Karpas-422 (cell line): ENCODE measurements around the gene MAP3K20. TPM values are rescaled to one million over a fixed set of nuclear protein-coding genes. Genes with fewer than 3 reads are reported as not detected.
"Not testable (repeated sequence)": the region's sequence is repeated elsewhere in the genome, so short reads cannot be mapped to it uniquely, and the experiment has no call there.

Source experiments
- DNase-seq: peaks from one replicate; pipeline ENCODE4 v3.0.0-alpha.2; 2015
- H2AFZ ChIP-seq: fragments of 200-600 bp; sonication (generic); 2 replicates; pipeline ENCODE4 v1.6.1; 2014; ENCODE audit warnings: antibody characterized with exemption, low read length, mixed read lengths
- H3K27ac ChIP-seq: fragments of 200-600 bp; sonication (generic); 2 replicates; pipeline ENCODE4 v1.5.1; 2014; ENCODE audit warnings: mild to moderate bottlenecking, low read length, moderate library complexity
- H3K27me3 ChIP-seq: fragments of 200-600 bp; sonication (generic); 2 replicates; pipeline ENCODE4 v1.6.1; 2014; ENCODE audit warnings: low read length, mixed read lengths
- H3K36me3 ChIP-seq: fragments of 200-600 bp; sonication (generic); 2 replicates; pipeline ENCODE4 v1.6.1; 2014; ENCODE audit warnings: low read length, mixed read lengths; ENCODE audit not compliant: insufficient read depth
- H3K4me1 ChIP-seq: fragments of 200-600 bp; sonication (generic); 2 replicates; pipeline ENCODE4 v1.6.1; 2014; ENCODE audit warnings: mild to moderate bottlenecking, low read length, mixed read lengths
- H3K4me2 ChIP-seq: fragments of 200-600 bp; sonication (generic); 2 replicates; pipeline ENCODE4 v1.6.1; 2014; ENCODE audit warnings: low read length, low read depth, mild to moderate bottlenecking; ENCODE audit not compliant: poor library complexity, severe bottlenecking
- H3K4me3 ChIP-seq: fragments of 200-600 bp; sonication (generic); 2 replicates; pipeline ENCODE4 v1.5.1; 2014; ENCODE audit warnings: mild to moderate bottlenecking, antibody characterized with exemption, low read length, mixed read lengths
- H3K79me2 ChIP-seq: fragments of 200-600 bp; sonication (generic); 2 replicates; pipeline ENCODE4 v1.6.1; 2014; ENCODE audit warnings: mild to moderate bottlenecking, low read length, mixed read lengths
- H3K9ac ChIP-seq: fragments of 200-600 bp; sonication (generic); 2 replicates; pipeline ENCODE4 v1.6.0; 2014; ENCODE audit warnings: low read length
- H3K9me2 ChIP-seq: fragments of 200-600 bp; sonication (generic), shearing (Covaris generic); replicated peaks from 2 replicates; pipeline ENCODE4 v1.6.0; 2014; ENCODE audit warnings: mild to moderate bottlenecking, low read length, moderate library complexity; ENCODE audit not compliant: insufficient read depth
- H3K9me3 ChIP-seq: fragments of 300-700, 200-600 bp; sonication (generic); 2 replicates; pipeline ENCODE4 v1.6.1; 2014; ENCODE audit warnings: low read length, mixed read lengths
- H4K20me1 ChIP-seq: fragments of 200-600 bp; sonication (generic); 2 replicates; pipeline ENCODE4 v1.6.1; 2014; ENCODE audit warnings: mild to moderate bottlenecking, antibody characterized with exemption, low read length, low read depth; ENCODE audit not compliant: insufficient read depth
- total RNA-seq: library from RNA; depleted of rRNA; stranded (reverse); fragments of >200 nt; shearing (Covaris generic); gene quantifications from 2 replicates; pipeline ENCODE4 v1.2.3, GENCODE V29; 2014; ENCODE audit warnings: low replicate concordance

Gene MAP3K20
- total RNA-seq, 1 experiment from 2014 or later, result 0.34 TPM

DNA sequence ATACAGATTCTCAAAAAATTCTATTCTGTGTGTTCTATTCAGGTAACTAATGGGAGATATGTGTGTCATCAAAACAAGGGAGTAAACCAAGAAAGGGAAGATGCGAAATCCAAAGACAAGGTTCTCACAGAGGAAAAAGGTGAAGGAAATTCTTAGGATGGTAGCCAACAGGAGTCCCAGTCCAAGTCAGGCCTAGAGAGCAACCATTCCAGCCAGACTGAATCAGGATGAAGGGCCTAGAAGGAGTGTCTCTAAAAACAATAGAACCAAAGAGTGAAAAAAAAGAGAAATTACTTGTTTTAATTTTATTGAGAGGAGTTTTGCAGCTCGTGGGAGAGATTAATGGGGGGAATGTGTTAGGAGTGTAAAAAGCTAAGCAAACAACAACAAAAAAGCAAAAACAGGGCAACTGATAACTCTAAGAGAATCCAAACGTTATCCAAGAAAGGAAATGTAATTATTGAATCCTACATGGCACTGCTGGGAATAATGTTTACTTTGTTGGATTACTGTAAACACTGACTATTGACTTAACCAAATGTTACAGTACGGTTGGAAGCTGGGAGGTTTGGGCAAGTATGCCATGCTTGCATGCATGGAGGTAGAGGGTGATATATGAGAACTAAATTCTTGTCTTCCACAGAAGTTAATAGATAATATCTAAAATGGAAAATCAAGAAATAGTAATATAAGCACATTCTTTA is 12.3 kb downstream of the MAP3K20 start:
- no peak overlapping the region for H3K4me3 ChIP-seq
- no peaks in the 10 kb centered on the region for H3K9me3 ChIP-seq
- H3K36me3 ChIP-seq, result no peaks in the 10 kb centered on the region
- no peak overlapping the region for H2AFZ ChIP-seq
- H3K27me3 ChIP-seq, result no peaks in the 10 kb centered on the region
- H3K9me2 ChIP-seq, result no peaks in the 10 kb centered on the region
- H3K79me2 ChIP-seq, result no peaks in the 10 kb centered on the region
- no peak overlapping the region for H3K9ac ChIP-seq
- no peak overlapping the region for H3K4me2 ChIP-seq
- DNase-seq, result no peak
- H3K4me1 ChIP-seq, result no peaks in the 10 kb centered on the region
- H4K20me1 ChIP-seq, result no peaks in the 10 kb centered on the region
- H3K27ac ChIP-seq, result no peak overlapping the region

DNA sequence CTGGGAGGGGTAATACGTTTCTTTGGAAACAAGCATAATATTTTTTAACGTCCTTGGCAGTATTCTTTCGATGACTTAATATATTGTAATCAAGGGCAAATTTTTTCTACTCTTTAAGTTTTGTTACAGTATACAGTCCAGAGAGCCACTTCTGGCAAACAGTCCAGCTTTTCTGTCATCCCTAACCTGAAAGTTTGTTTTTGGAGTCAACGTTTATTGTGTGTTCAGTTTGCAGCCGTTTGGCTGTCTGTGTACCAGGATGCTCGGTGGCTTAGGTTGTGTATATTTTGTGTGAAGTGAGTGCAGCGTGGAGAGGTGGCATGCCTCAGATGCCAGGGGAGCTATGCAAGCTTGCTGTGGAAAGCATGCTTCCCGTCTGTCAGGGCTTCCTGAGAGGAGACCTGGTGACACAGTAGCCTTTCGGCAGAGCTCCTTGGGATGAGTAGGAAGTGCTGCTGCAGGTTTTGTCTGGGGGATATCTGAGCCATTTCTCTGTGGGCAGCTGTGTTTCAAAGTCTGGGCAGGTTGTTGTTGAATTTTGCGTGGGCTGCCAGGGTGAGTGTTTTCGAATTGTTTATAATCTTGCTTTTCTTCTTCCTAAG is 14.7 kb downstream of the MAP3K20 start:
- Histone ChIP-seq H3K36me3 (no peaks in the 10 kb centered on the region), H3K27me3 (no peaks in the 10 kb centered on the region), H3K9me2 (no peaks in the 10 kb centered on the region), H3K79me2 (no peaks in the 10 kb centered on the region), H3K9me3 (no peaks in the 10 kb centered on the region), H3K4me1 (no peaks in the 10 kb centered on the region), H3K27ac (no peak overlapping the region), H3K4me2 (no peak overlapping the region), H3K9ac (no peak overlapping the region), H4K20me1 (no peaks in the 10 kb centered on the region), H3K4me3 (no peak overlapping the region), H2AFZ (no peak overlapping the region)
- no peak for DNase-seq

DNA sequence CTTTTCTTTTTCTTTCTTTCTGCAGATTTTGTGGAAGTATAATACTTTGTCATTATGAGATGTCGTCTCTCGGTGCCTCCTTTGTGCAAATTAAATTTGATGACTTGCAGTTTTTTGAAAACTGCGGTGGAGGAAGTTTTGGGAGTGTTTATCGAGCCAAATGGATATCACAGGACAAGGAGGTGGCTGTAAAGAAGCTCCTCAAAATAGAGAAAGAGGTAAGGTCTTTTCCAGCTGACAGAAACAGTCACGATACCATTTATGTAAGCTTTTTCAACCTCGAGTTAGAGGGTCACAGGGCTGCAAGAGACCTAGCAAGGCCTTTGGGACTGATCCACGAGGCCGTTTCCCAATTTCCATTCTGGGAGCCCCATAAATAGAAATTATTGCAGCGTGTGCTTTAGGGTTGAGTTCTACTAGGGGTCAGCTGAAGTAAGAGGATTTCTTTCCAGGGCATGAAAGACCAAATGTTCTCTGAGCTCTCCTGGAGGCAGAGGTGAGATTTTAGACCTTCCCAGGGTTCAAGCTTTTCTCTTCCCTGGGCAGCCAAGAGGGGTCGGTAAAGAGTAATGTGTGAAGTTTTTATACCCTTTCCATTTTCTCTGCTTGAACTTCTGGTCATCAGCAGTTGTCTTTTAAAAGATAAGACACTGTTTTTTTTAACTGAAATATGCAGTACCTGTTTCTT is 15.5 kb downstream of the MAP3K20 start:
- no peaks in the 10 kb centered on the region for H3K4me1 ChIP-seq
- H2AFZ ChIP-seq, result no peak overlapping the region

DNA sequence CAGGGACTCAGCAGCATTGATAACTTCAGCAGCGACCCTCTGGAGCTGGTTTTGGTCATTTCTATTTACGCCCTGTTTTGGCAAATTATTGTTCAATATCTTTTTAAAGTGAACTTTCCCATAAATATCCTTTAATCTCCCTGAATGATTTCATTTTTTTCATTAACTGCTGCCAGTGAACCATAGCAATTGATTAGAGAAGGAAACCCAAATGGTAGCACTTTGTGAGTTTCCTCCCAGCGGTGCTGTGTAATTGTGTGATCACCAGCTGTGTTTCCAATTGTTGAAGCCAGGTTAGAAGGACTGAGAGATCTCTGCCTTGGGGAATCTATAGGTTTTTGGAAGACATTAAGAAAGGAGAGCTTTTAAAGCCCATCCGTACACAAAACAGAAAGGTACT is 16.3 kb downstream of the MAP3K20 start:
- Histone ChIP-seq H3K79me2 (no peaks in the 10 kb centered on the region), H3K9me2 (no peaks in the 10 kb centered on the region), H3K27me3 (no peaks in the 10 kb centered on the region), H3K9me3 (no peaks in the 10 kb centered on the region), H4K20me1 (no peaks in the 10 kb centered on the region), H3K27ac (no peak overlapping the region), H3K36me3 (no peaks in the 10 kb centered on the region), H3K4me1 (no peaks in the 10 kb centered on the region), H3K9ac (no peak overlapping the region), H3K4me2 (no peak overlapping the region), H2AFZ (no peak overlapping the region), H3K4me3 (no peak overlapping the region)
- DNase-seq, result no peak

More for the DNA sequence above, 15.5 kb downstream of the MAP3K20 start:
- Histone ChIP-seq H3K4me2 (no peak overlapping the region), H3K27ac (no peak overlapping the region), H3K9me3 (no peaks in the 10 kb centered on the region), H3K9ac (no peak overlapping the region), H3K9me2 (no peaks in the 10 kb centered on the region), H3K79me2 (no peaks in the 10 kb centered on the region), H3K27me3 (no peaks in the 10 kb centered on the region), H4K20me1 (no peaks in the 10 kb centered on the region), H3K4me3 (no peak overlapping the region), H3K36me3 (no peaks in the 10 kb centered on the region)
- DNase-seq, result no peak

DNA sequence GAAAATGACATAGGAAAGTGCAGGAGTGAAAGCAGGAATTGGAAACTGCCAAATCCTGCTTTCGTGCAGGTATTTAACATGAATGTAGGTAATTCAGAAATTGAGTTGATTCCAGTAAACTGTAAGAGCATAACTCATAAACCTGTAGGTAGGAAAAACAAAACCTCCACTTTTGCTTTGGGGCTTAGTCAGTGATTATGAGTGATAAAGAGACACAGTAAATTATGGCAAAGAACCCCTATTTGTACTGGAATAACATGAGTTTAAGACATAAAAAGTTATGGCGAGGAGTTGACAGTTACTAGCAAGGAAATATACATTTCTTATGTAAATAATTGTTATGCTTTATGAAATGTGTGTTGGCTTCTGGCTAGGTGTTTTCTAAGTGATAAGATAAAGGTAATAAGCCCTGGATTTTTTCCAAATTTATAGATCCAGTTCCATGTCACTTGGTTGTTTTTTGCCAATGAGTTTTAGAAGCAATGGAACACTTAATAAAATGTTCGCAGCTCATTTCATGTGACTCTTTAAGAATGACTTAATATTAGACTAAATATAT is 17.3 kb downstream of the MAP3K20 start:
- H3K4me3 ChIP-seq, result no peak overlapping the region
- H3K9ac ChIP-seq, result no peak overlapping the region
- no peaks in the 10 kb centered on the region for H4K20me1 ChIP-seq
- H3K27me3 ChIP-seq, result no peaks in the 10 kb centered on the region
- no peaks in the 10 kb centered on the region for H3K36me3 ChIP-seq
- no peaks in the 10 kb centered on the region for H3K4me1 ChIP-seq
- no peaks in the 10 kb centered on the region for H3K79me2 ChIP-seq
- H3K9me3 ChIP-seq, result no peaks in the 10 kb centered on the region
- no peak for DNase-seq
- H2AFZ ChIP-seq, result no peak overlapping the region
- H3K27ac ChIP-seq, result no peak overlapping the region
- H3K9me2 ChIP-seq, result no peaks in the 10 kb centered on the region
- no peak overlapping the region for H3K4me2 ChIP-seq

DNA sequence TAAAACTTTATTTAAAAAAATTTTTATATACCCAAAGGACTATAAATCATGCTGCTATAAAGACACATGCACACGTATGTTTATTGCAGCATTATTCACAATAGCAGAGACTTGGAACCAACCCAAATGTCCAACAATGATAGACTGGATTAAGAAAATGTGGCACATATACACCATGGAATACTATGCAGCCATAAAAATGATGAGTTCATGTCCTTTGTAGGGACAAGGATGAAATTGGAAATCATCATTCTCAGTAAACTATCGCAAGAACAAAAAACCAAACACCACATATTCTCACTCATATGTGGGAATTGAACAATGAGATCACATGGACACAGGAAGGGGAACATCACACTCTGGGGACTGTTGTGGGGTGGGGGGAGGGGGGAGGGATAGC is 18.0 kb downstream of the MAP3K20 start:
- H3K79me2 ChIP-seq, H3K4me2 ChIP-seq, H3K9me2 ChIP-seq, DNase-seq, H3K4me1 ChIP-seq, H3K27ac ChIP-seq, H3K36me3 ChIP-seq, H2AFZ ChIP-seq, H3K9me3 ChIP-seq, H3K4me3 ChIP-seq, H3K27me3 ChIP-seq, H3K9ac ChIP-seq, H4K20me1 ChIP-seq: not testable (repeated sequence)

DNA sequence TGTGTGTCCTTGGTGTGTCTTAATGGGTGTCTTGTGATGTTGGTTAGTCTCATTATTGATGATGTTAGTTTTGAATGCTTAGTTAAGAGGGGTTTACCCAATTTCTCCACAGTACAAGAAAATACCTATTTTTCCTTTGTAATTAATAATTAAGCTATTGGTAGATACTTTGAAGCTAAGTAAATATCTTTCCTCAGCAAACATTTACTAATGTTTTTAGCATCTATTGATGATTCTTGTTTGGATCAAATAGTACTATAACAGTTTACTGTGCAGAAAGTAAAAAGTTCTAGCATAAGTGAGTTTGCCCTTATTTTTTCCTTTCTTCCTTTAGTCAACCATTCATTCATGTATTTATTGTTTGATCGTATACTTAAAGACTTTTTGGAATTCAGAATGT is 19.1 kb downstream of the MAP3K20 start:
- Histone ChIP-seq H3K9ac (no peak overlapping the region), H3K4me3 (no peak overlapping the region), H3K9me3 (no peaks in the 10 kb centered on the region), H3K9me2 (no peaks in the 10 kb centered on the region), H3K4me2 (no peak overlapping the region), H3K27ac (no peak overlapping the region), H3K79me2 (no peaks in the 10 kb centered on the region), H3K4me1 (no peaks in the 10 kb centered on the region), H3K36me3 (no peaks in the 10 kb centered on the region), H2AFZ (no peak overlapping the region), H3K27me3 (no peaks in the 10 kb centered on the region), H4K20me1 (no peaks in the 10 kb centered on the region)
- DNase-seq, result no peak

DNA sequence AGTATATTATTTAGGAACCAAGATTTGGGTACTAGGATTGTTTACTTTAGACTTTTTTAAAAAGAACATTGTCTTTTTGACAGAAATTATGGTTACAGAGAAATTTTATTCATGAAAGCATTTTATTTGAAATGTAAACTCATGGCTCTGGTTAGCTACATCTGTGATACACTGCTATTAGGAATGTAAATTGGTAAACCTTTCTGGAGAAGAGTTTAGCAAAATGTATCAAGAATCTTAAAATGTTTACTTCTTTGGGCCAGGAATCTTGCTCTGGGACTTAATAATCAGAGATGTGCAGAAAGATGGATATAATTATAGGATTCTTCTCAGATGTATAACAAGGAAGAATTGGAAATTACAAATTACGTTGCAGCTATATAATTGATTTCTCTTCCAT is 19.7 kb downstream of the MAP3K20 start:
- no peak overlapping the region for H3K27ac ChIP-seq
- DNase-seq, result no peak
- no peaks in the 10 kb centered on the region for H4K20me1 ChIP-seq
- no peak overlapping the region for H3K4me2 ChIP-seq
- H3K9me2 ChIP-seq, result no peaks in the 10 kb centered on the region
- no peak overlapping the region for H3K4me3 ChIP-seq
- H3K9me3 ChIP-seq, result no peaks in the 10 kb centered on the region
- no peaks in the 10 kb centered on the region for H3K79me2 ChIP-seq
- no peak overlapping the region for H2AFZ ChIP-seq
- H3K36me3 ChIP-seq, result no peaks in the 10 kb centered on the region
- H3K9ac ChIP-seq, result no peak overlapping the region
- no peaks in the 10 kb centered on the region for H3K4me1 ChIP-seq
- no peaks in the 10 kb centered on the region for H3K27me3 ChIP-seq
